HepG2 (cell line): ENCODE results near the gene SNED1.

ENCODE experiments used
- CTCF ChIP-seq: sonication (generic); formaldehyde crosslinking; IDR thresholded peaks from 2 replicates; pipeline ENCODE4 v1.5.0; 2020; ENCODE audit warnings: mild to moderate bottlenecking, missing genetic modification reagents, moderate library complexity
- EP300 ChIP-seq, 3 experiments: sonication (generic) in 1 of 3; formaldehyde crosslinking in 1 of 3; IDR thresholded peaks; 2 replicates each; pipeline versions ENCODE4 v1.5.1 to v1.6.1; 2011 to 2020; ENCODE audit warnings: low read depth in 2 of 3, low read length in 2 of 3, borderline replicate concordance in 1 of 3, improper control_type of control experiment in 1 of 3, mild to moderate bottlenecking in 1 of 3, missing genetic modification reagents in 1 of 3, moderate library complexity in 1 of 3
- NR2C2 ChIP-seq: sonication (generic); formaldehyde crosslinking; IDR thresholded peaks from 2 replicates; pipeline ENCODE4 v1.4.0; 2020; ENCODE audit warnings: missing genetic modification reagents, mild to moderate bottlenecking, moderate library complexity, borderline replicate concordance
- POLR2A ChIP-seq, 2 experiments: IDR thresholded peaks; 2 replicates each; pipeline ENCODE4 v1.6.1; 2011; ENCODE audit warnings: low read depth in 2 of 2, low read length in 2 of 2, mild to moderate bottlenecking in 1 of 2, moderate library complexity in 1 of 2; ENCODE audit not compliant: insufficient read depth in 1 of 2
- POLR2AphosphoS5 ChIP-seq: IDR thresholded peaks from 2 replicates; pipeline ENCODE4 v1.6.1; 2012; ENCODE audit warnings: low read depth, low read length
- REST ChIP-seq, 2 experiments: IDR thresholded peaks; 2 replicates each; pipeline ENCODE4 v1.6.1; 2011 to 2012; ENCODE audit warnings: low read length in 2 of 2, borderline replicate concordance in 1 of 2, low read depth in 1 of 2, mild to moderate bottlenecking in 1 of 2, moderate library complexity in 1 of 2
- RXRB ChIP-seq: IDR thresholded peaks from 2 replicates; pipeline ENCODE4 v1.6.1; 2016; ENCODE audit warnings: borderline replicate concordance, missing genetic modification reagents, missing compliant biosample characterization
- TARDBP ChIP-seq: sonication (generic); formaldehyde crosslinking; IDR thresholded peaks from 2 replicates; pipeline ENCODE4 v1.8.0; 2022; ENCODE audit warnings: mild to moderate bottlenecking, missing genetic modification reagents
- UBTF ChIP-seq: sonication (generic); formaldehyde crosslinking; IDR thresholded peaks from 2 replicates; pipeline ENCODE4 v1.4.0; 2020; ENCODE audit warnings: mild to moderate bottlenecking, missing genetic modification reagents
- ZBTB38 ChIP-seq: sonication (generic); formaldehyde crosslinking; IDR thresholded peaks from 2 replicates; pipeline ENCODE4 v1.5.1; 2020; ENCODE audit warnings: mild to moderate bottlenecking, missing genetic modification reagents
- ZNF674 ChIP-seq: sonication (generic); formaldehyde crosslinking; IDR thresholded peaks from 2 replicates; pipeline ENCODE4 v1.5.0; 2020; ENCODE audit warnings: low read depth, mild to moderate bottlenecking, missing genetic modification reagents

GRCh38 chr2:241035818-241036396 lies 37.5 kb downstream of the SNED1 start:
- TF ChIP-seq POLR2A (IDR thresholded peaks at IDR 0.05; ENCODE audit: insufficient read depth in 1 of 2, low read depth in 2 of 2, low read length in 2 of 2), result no peak
- TF ChIP-seq TARDBP (CRISPR knock-in tag), result no peak
- no peak for TF ChIP-seq UBTF
- TF ChIP-seq NR2C2, result no peak
- TF ChIP-seq CTCF (CRISPR knock-in tag), result no peak
- TF ChIP-seq RXRB (CRISPR knock-in tag), result no peak
- no peak for TF ChIP-seq ZBTB38 (CRISPR knock-in tag)
- no peak for TF ChIP-seq POLR2AphosphoS5
- no peak for TF ChIP-seq ZNF674 (CRISPR knock-in tag)
- no peak for TF ChIP-seq REST (IDR thresholded peaks at IDR 0.05; ENCODE audit: borderline replicate concordance in 1 of 2, low read depth in 1 of 2, low read length in 2 of 2)
- no peak for TF ChIP-seq EP300 (IDR thresholded peaks at IDR 0.05; ENCODE audit: low read depth in 2 of 2, low read length in 2 of 2)
- no peak for TF ChIP-seq EP300 (CRISPR knock-in tag; IDR thresholded peaks at IDR 0.05; ENCODE audit: borderline replicate concordance)
